ENCODE results near the gene NKD2. TPM values are rescaled to one million over a fixed set of nuclear protein-coding genes. Genes with fewer than 3 reads are reported as not detected.

Gene NKD2
- polyA plus RNA-seq, 4 donors = 7.8 to 25.3 (median 15.1) TPM

DNA sequence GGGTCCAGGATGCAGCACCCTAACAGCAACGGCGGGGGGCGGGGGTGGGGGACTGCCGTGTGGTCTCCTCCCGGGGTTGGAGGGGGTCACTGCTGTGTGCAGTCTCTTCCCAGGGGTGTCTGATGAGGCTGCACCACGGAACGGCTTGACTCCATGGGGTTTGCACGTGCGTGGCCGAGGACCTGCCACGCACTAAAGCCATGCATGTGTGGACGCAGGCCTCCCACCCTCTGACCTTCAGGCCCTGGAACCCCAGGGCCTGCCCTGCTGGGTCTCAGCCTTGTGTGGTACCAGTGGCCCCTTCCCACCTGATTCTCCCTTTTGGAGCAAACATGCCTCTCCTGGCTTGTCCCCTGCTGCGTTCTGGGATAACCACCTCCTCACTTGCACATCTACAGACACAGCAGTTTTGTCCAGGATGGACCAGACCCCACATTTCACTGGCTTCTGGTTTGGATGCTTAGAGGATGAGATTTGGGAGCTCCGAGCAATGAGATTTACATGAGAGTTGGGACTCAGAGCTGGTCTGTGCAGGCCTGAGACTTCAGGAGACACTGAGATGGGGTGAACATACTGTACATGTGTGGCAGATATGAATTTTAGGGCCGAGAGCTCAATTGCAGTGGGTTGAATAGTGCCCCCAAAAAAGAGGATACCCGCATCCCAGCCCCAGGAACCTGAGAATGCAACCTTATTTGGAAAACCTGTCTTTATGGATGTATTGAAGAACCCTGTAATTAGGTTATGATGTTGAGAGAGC, 57.5 kb downstream of the NKD2 start:
- no peak for DNase-seq (ENCODE audit: low read depth in 4 of 4, low spot score in 3 of 4)

DNA sequence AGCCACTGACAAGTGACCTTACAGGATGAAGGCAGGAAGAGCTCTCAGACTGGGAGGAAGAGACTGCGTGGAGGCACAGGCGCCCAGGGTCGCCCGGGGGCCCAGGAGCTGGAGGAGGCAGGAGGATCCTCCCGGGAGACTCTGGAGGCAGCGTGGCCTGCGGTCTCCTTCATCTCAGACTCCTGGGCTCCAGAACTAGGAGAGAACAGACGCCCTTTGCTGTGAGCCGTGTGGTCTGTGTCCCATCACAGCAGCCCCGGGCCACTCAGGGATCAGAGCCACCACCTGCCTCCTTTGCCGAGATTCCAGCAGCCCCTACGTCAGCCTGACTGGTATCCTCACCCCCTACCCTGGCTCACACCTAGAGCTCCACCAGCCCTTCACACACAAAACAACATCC, 58.1 kb downstream of the NKD2 start:
- DNase-seq (ENCODE audit: low read depth in 4 of 4, low spot score in 3 of 4) = no peak

DNA sequence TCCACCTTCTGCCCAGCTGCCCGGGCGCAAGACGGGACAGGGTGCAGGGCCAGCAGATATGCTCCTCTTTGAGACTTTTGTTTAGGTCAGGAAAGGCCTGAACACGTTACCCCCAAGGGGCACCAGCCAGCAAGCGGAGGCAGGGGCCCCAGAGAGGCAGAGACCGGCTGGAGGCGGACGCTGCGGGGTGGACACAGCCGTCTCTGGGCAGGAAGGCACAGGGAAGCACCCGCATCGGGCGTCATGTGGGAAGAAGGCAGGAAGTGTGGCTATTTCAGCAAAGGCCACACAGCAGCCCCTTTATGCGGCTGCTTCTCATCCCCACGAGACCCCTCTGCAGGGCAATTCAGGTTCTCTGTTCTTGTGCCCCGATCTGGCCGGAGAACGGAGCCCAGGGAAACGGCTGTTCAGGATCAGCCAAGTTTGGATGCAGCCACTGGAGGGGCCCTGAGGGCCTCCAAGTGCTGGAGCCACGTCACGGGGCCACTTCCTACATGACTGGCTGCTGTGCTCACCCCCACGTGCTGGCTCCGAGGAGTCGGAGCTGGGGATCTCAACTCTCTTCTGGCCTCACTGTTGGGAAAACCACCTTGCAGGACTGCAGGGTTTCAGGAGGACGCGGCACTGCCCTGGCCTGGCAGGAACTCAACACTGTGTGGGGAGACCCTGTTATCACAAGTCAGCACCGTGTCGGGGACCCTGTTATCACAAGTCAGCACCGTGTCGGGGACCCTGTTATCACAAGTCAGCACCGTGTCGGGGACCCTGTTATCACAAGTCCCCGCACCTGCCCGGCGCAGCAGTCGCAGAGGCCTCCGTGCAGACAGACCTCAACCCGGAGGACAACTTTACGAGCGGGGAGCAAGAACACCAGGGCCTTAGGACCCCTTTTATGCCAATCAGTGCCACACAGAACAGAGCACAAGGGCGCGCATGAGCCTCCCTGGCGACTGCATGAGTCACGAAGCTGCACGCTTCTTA, 58.8 kb downstream of the NKD2 start:
- DNase-seq (ENCODE audit: low read depth in 4 of 4, low spot score in 3 of 4) = no peak

DNA sequence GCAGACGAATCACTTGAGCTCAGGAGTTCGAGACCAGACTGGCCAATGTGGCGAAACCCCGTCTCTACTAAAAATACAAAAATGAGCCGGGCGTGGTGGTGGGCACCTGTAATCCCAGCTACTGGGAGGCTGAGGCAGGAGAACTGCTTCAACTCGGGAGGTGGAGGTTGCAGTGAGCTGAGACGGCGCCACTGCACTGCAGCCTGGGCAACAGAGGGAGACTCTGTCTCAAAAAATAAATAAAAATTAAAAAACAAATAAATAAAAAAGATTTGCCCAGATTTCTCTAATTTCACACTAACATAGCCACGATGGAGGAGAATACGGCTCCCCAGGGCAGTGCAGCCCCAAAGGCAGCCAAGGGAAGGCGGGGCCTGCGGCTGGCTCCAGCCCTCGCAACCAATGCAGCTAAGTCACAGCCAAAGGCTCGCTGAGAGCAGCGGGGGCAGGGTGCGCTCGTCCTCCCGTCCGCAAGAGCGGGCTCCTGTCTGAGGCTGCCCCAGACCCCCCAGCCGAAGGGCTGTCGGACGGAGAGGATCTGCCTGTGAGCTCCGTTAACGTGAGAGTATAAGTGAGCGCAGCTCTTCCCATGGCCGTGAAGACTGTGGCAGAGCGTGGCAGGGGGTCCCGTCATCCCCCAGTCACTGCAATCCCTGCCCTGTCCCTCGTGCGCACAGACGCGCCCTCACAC, 59.7 kb downstream of the NKD2 start:
- no peak for DNase-seq (ENCODE audit: low read depth in 4 of 4, low spot score in 3 of 4)

DNA sequence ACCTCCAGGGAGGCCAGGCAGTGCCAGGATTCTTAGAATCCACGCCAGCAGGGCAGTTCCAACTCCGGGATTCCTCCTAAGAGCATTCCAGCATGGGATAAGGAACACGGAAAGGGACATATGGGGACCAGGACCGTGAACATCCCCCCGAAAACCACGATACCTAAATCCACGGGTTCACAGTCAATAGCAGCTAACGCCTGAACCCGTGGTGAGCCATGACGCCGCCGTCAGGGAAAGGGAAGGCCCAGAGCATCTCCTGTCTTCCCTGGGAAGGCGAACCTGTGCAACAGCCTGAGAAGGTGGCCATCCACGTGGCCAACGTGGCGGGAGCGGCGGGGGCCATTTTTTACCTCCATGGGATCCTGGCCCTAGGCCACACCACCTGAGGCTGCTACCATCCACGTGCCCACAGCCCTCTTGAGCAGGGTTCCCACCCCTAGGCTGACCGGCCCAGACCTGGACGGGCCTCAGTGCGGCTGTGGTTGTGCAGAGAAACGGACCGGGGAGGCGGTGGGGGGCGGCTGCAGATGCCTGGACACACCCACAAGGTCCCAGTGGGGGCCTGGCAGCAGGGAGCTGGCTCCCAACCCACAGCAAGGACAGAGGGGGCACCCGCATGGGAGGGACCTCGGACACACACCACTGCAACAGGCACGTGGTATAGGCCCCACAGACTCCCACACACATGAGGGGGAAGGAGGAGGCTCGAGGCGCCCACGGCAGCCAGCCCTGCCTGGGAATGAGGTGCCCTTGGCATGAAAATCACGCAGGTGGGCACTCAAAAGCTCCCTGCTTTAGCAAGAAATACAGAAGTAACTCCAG, 60.5 kb downstream of the NKD2 start:
- DNase-seq (ENCODE audit: low read depth in 4 of 4, low spot score in 3 of 4) = no peak

DNA sequence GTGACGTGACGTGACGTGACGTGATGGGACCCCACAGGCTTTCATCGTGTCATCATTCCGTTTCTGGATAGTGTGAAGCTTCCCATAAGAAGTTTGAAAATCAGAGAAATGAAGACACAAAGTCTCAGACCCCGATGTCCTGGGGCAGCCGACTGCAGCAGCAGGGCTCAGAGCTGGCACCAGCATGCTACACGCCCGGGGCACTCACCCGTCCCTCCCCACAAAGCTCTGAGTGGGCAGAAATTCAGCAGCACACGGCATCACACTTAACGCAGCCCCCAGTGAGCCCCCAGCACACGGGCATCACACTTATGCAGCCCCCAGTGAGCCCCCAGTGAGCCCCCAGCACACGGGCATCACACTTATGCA, 61.1 kb downstream of the NKD2 start:
- no peak for DNase-seq (ENCODE audit: low read depth in 4 of 4, low spot score in 3 of 4)

DNA sequence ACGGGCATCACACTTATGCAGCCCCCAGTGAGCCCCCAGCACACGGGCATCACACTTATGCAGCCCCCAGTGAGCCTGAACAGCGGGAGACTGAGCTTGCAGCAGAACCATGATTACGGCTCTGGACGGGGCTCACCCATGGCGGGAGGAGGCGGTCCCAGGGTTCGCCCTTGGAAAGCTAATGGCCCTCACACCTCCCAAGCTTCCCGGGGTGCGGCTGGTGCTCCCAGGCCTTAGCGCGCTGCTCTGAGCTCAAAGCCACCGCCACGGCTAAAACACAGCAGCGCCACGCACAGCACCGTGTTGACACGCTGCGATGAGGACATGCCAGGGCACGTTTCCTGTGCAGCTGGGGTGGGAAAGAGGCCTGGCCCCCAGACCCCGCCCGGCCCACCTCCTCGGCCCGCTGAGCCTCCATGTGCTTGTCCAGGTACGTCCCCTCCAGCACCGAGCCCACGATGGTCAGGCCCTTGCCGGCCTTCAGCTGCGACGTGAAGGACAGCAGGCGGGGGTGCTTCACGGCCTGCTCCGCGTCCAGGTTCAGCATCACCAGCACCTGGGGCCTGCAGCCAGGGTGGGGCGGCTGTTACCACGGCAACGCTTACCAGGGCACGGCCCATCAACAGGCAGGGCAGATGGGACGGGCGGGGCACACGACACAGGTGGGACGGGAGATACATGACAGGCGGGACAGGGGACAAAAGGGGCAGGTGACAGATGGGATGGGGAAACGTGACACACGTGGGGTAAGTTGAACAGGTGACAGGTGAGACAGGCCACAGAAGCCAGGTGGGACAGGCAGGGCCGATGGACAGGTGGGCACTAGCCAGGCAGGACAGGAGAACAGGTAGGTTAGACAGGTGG, 64.9 kb downstream of the NKD2 start:
- DNase-seq (ENCODE audit: low read depth in 4 of 4, low spot score in 3 of 4) = no peak

DNA sequence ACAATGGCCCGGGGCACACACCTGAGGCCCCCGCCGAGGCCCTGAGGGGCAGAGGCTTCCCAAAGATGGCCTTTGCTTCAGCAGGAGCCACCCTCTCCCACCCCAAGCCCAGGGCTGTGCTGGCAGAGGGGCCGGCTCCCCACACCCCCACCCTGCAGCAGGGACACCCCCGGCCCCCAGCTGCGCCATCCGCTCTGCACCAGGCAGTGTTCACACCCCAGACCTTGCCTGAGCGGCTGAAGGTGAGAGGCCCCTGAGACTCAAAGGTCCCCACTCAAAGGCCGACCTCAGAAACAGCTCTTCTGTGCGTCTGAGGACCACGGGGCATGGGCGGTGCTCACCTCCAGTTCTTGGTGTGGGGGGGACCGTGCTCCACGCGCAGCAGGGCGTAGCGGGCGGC, 65.6 kb downstream of the NKD2 start:
- no peak for DNase-seq (ENCODE audit: low read depth in 4 of 4, low spot score in 3 of 4)

DNA sequence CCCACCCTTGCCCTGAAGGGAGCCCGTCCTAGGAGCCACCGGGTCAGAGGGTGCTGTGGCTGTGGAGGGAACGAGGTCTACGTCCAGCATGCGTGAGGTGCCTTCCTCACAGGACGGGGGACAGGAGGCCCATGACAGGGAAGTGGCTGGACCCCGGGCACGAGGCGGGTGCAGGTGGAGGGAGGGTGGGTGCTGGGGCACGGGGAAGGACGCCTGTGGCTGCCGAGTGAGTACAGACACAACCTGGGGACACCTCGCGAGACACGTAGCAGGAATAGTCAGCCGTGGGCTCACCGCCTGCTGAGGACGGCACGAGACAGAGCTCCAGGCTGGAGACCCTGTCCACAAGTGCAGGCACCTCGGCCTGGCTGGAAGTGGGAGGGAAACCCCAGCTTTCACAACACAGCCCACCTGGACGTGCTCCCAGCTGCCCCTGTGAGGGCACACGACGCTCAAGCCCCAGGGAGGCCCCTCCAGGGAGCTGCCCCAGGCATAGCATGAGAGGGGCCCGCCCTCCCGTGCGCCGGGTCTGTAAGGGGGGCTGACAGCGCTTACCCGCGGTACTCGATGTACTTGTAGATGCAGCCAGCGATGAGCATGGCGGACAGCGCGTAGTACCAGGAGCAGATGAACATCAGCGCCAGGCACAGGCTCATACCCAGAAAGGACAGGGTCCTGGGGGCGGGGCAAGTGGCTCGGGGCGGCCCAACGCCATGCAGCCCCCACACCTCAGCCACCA, 66.4 kb downstream of the NKD2 start:
- DNase-seq (ENCODE audit: low read depth in 4 of 4, low spot score in 3 of 4) = no peak

DNA sequence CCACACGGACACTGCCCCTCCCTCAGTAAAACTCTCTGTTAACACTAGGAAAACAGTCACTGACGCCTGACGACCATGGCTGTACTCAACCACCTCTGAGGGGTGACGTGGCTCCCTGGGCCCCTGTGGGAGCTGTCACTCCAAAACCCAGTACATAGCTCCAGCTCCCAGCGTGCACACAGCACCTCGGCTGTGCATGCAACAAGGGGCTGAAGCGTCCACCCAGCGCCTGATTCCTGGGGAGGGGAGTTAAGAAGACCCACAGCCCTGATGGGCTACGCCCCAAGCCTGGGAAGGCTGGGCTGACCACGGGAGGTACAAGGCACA, 66.9 kb downstream of the NKD2 start:
- no peak for DNase-seq (ENCODE audit: low read depth in 4 of 4, low spot score in 3 of 4)

DNA sequence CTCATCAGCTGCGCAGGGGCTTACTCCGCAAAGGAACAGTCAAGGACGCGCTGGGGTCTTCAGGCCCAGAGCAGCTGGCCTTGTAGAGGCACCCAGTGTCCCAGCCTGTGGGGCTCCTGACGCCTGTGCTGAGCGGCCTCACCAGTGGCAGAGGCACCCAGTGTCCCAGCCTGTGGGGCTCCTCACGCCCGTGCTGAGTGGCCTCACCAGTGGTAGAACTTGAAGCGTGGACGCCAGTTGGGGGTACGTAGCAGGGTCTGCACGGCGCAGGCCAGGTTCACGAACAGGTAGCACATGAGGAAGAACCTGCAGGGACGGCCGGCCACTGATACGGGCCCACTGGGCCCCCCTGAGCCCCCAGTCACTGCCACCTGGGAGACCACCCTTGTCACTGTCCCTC, 67.3 kb downstream of the NKD2 start:
- DNase-seq (ENCODE audit: low read depth in 4 of 4, low spot score in 3 of 4) = no peak

DNA sequence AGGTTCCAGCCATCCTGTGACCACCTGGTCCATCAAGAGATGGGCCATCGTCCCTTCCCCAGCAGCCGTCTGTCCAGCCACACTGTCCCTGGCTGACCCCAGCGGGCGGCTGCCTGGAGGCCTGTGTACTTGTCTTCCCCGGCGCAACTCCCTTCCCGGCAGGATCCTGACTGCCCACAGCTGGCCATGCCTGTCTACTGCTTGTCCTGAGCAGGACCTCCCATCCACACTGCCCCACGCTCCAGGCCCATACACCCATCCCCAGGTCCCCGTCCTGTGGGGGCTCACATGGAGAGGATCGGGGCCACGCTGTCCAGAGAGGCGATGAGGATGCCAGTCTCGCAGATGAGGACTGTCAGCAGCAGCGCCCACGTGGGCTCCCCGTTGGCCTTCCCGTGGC, 67.8 kb downstream of the NKD2 start:
- DNase-seq (ENCODE audit: low read depth in 4 of 4, low spot score in 3 of 4) = no peak

DNA sequence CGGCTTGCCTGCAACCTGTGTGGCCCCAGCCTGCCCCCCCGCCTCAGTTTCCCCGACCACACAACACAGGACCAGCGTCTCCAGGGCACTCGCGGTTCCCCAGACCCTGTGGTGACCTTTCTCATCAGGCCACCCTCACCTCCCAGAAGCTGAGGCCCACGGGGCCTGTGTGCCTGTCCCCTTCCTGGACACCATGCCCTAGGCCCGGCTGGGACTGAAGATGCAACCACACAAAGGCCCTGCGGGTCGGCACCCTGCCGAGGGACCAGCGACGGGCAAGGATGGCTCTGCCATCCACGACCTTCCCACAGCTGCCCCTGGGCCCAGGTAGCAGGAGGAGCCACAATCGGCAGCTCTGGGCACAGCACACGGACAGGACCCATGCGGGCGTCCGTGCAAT, 68.4 kb downstream of the NKD2 start:
- DNase-seq (ENCODE audit: low read depth in 4 of 4, low spot score in 3 of 4) = no peak

DNA sequence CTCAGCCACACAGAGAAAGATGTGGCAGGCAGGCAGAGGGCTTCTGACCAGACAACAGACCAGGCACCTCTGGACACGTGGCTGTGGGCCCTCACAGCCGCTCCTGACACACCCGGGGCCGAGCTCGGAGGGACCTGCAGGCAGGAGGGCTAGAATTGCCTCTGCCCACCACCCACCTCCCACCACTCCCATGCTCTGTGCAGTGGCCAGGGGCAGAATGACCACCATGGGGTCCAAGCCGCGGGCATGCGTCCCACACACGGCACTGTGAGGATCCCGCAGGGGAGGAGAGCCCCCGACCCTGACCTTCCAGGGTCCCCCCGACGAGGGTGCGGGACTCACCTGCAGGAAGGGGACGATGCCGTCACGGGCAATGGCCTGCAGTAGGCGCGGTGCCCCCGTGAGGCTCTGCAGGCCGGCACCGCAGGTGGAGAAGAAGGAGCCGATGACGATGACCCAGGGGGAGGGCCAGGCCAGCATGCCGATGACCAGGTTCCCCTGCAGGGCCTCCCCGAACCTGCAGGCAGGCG, 69.0 kb downstream of the NKD2 start:
- no peak for DNase-seq (ENCODE audit: low read depth in 4 of 4, low spot score in 3 of 4)

DNA sequence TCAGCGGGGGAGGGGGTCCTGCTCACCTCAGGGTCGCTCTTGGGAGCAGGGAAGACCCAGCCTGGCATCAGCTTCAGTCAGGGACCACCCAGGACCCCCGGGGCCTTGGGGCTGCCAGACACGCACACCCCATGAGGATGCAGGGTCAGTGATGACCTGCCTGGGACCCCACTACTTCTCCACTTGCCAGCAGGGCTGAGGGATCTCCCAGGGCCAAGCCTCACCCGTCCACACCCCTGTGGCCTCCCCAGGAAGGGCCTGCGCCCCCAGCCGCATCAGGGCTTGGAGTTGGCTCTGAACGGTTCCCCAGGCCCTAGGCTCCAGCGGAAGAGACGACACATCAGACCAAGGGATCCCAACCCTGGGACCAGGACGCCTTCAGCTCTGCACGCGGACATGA, 69.6 kb downstream of the NKD2 start:
- DNase-seq (ENCODE audit: low read depth in 4 of 4, low spot score in 3 of 4) = no peak

DNA sequence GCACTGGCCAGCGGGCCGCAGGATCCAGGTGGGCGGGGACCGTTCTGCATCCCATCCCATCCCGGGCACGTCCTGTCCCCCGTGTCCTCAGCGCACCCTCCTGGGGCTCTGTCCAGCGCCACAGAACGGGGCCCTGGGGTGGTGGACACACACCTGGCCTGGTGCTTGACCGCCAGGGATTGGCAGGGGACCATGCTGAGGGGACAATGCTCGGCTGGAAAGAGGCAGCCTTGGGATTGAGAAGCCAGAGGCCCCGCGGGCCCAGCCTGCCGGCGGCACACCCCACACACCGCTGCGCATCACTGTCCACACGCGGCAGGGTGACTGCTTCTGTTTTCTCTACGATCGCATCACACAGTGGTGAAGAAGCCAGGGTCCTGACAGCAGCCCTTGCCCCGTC, 70.2 kb downstream of the NKD2 start:
- no peak for DNase-seq (ENCODE audit: low read depth in 4 of 4, low spot score in 3 of 4)

DNA sequence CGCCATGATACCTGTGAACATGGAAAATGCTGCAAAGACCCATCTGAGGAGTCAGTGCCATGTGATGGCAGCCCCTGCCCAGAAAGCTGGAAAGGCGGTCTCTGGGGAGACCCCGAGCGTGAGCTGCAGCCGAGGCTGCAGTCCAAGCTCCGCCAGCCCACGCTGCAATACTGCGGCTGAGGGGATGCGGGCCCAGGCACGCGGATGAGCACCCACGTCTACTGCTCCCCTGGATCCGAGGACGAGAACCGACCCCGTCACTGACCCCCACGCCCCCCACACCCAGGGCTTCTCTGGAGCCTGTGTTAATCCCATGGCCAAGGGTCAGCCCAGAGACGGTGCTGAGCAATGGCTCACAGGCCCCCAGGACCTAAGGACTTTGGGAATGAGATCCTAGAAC, 70.9 kb downstream of the NKD2 start:
- DNase-seq (ENCODE audit: low read depth in 4 of 4, low spot score in 3 of 4) = no peak

DNA sequence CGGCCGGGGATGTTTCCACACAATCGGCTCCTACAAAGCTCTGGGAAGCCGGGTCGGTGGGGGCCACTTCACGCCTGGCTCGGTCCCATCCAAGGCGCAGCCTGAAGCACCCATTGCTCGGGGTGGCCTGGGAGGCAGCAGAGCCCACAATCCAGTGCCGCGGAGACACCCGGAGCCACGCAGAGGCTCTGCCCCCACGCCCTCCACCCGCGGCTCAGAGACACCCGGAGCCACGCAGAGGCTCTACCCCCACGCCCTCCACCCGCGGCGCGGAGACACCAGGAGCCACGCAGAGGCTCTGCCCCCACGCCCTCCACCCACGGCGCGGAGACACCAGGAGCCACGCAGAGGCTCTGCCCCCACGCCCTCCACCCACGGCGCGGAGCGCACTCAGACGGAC, 71.4 kb downstream of the NKD2 start:
- no peak for DNase-seq (ENCODE audit: low read depth in 4 of 4, low spot score in 3 of 4)

DNA sequence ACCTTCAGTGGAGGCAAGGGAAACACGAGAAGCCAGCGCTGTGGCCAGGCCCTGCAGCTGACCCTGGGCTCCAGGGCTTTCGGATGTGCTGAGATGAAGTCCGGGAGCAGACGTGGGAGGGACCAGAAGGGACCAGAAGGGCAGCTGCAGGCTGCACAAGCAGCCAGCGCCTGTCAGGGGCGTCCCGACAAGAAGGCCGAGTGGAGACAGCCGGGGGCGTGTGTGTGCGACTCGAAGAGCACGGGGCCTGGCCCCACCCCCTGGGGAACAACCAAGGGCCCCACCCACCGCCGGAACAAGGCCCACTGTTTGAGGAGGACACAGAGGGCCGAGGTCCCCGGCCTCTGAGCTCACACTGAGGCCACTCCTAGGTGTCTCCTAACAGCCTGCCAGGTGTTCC, 71.8 kb downstream of the NKD2 start:
- DNase-seq (ENCODE audit: low read depth in 4 of 4, low spot score in 3 of 4) = no peak

All from left renal pelvis (tissue), 4 donors.